ENCODE data around the gene DFFB.

DNA sequence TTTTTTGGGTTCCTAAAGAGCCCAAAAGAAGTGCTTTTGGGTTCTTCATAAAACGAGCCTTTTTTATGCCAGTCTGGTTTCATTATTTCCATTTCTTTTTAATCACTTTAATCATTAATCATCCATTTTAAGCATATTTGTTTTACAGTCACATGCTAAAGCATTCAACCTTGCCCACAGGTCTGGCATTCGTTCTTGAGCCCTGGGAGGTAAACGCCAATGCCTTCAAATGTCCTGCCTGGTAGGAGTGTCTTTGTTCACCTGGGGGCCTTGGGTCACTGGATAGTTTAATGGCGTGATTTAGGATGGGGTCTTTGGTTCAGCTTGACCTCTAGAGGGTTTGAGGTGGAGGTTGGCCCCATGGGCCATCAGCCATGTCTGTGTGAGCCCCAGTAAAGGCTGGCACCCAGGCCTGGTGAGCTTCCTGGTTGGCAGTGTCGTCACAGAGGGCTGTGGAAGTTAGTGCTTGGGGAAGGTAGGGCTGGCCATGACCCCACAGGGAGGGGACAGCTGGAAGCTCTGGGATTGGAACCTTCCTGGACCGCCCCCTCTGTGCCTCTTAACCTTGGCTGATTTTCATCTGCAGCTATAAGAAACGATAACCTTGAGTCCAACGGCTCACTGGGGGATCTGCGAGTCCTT, 22.6 kb downstream of the DFFB start:
- TF ChIP-seq POLR2A (IDR thresholded peaks at IDR 0.05; ENCODE audit: low read depth, low read length), result no peak
- TF ChIP-seq, protein P1, sequence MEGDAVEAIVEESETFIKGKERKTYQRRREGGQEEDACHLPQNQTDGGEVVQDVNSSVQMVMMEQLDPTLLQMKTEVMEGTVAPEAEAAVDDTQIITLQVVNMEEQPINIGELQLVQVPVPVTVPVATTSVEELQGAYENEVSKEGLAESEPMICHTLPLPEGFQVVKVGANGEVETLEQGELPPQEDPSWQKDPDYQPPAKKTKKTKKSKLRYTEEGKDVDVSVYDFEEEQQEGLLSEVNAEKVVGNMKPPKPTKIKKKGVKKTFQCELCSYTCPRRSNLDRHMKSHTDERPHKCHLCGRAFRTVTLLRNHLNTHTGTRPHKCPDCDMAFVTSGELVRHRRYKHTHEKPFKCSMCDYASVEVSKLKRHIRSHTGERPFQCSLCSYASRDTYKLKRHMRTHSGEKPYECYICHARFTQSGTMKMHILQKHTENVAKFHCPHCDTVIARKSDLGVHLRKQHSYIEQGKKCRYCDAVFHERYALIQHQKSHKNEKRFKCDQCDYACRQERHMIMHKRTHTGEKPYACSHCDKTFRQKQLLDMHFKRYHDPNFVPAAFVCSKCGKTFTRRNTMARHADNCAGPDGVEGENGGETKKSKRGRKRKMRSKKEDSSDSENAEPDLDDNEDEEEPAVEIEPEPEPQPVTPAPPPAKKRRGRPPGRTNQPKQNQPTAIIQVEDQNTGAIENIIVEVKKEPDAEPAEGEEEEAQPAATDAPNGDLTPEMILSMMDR (IDR thresholded peaks at IDR 0.05; ENCODE audit: extremely low read depth in 1 of 2, insufficient read depth in 1 of 2, low read depth in 1 of 2, low read length in 2 of 2), result no peak
- TF ChIP-seq POLR2AphosphoS5 (IDR thresholded peaks at IDR 0.05; ENCODE audit: insufficient read depth, low read depth, low read length), result no peak
- no peak for TF ChIP-seq EZH2 (IDR thresholded peaks at IDR 0.05; ENCODE audit: borderline replicate concordance, low read depth, low read length, severe bottlenecking)
- TF ChIP-seq, protein P2, sequence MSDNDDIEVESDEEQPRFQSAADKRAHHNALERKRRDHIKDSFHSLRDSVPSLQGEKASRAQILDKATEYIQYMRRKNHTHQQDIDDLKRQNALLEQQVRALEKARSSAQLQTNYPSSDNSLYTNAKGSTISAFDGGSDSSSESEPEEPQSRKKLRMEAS (IDR thresholded peaks at IDR 0.05; ENCODE audit: insufficient read depth, insufficient read length), result no peak
- TF ChIP-seq FOS (IDR thresholded peaks at IDR 0.05; ENCODE audit: borderline replicate concordance, insufficient read depth, low read length), result no peak
- no peak for TF ChIP-seq JUN (IDR thresholded peaks at IDR 0.05; ENCODE audit: borderline replicate concordance, insufficient read depth, insufficient read length, low read depth)
- TF ChIP-seq GATA2 (IDR thresholded peaks at IDR 0.05; ENCODE audit: insufficient read depth, insufficient read length, low read depth, low read length), result no peak
- no peak for TF ChIP-seq MYC (IDR thresholded peaks at IDR 0.05; ENCODE audit: low read depth, low read length)
